Loucy (cell line): ENCODE measurements around the gene TAF1B.

Experiments used
- CTCF ChIP-seq: fragments of 200-600 bp; sonication (generic); conservative IDR thresholded peaks from 2 replicates; pipeline ENCODE4 v1.5.1; 2014; ENCODE audit warnings: mild to moderate bottlenecking, antibody characterized with exemption, low read length
- EZH2phosphoT487 ChIP-seq: fragments of 200-600 bp; IDR thresholded peaks from 2 replicates; pipeline ENCODE4 v1.6.1; 2018; ENCODE audit warnings: antibody characterized with exemption, mild to moderate bottlenecking, moderate library complexity, borderline replicate concordance

GRCh38 chr2:9897331-9897737, 54.1 kb downstream of the TAF1B start:
- TF ChIP-seq CTCF, result no peak
- no peak for TF ChIP-seq EZH2phosphoT487
